ENCODE measurements around the gene FAM180A. TPM values are rescaled to one million over a fixed set of nuclear protein-coding genes. Genes with fewer than 3 reads are reported as not detected.

FAM180A gene
- total RNA-seq, 1 experiment from 2014 or later: not detected

DNA sequence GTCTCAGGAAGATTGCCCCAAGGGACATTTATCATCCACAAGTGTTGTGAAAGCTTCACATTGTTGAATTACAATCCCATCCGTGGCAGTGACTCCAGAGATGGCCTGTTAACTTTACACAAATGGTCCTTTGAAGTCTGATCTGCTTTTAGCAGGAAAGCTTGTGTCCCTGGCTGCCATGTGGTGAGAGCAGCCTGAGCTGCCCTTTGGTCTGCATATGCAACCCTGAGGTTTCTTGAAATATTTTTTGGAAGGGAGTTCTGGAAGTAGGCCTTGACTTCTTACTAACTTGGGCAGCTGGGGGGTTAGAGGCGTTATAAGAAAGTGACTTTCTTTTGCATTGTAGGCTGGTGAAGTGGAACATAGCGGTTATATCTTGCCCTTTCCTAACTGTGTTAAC, 41.3 kb upstream of the FAM180A start:
- intact Hi-C loops (cut with micrococcal nuclease; ENCODE audit: unreplicated experiment) (no loop called here), in situ Hi-C loops (cut with HindIII; ENCODE audit: low pct_unique_long_range_greater_than_20kb, low sequenced_read_pairs) (no loop called here)
- no TSS peak for BruUV-seq (replicated peaks)
- H3K27me3 ChIP-seq (ENCODE audit: control insufficient read depth, insufficient read depth, low read length): no peaks in the 10 kb centered on the region
- H3K27ac ChIP-seq (ENCODE audit: low read length): no peak overlapping the region
- no peak for ATAC-seq
- CTCF ChIA-PET: no interaction called here
- DNase-seq (ENCODE audit: low read depth, low spot score): no peak
- H3K4me3 ChIP-seq (ENCODE audit: low read depth in 2 of 2, low read length in 2 of 2): no peak overlapping the region
- POLR2A ChIA-PET: no interaction called here
- H3K9me3 ChIP-seq (ENCODE audit: control insufficient read depth, insufficient read depth, low read depth, low read length): no peaks in the 10 kb centered on the region
- no peaks in the 10 kb centered on the region for H3K4me1 ChIP-seq (ENCODE audit: control insufficient read depth, insufficient read depth, low read length)
- TF ChIP-seq SIN3A (IDR thresholded peaks at IDR 0.05; ENCODE audit: borderline replicate concordance, insufficient read depth, low read depth, low read length) (no peak), TCF7L2 (IDR thresholded peaks at IDR 0.05; ENCODE audit: low read depth, low read length) (no peak), POLR2AphosphoS5 (IDR thresholded peaks at IDR 0.05; ENCODE audit: low read depth, low read length) (no peak)
- TF ChIP-seq, protein P1, sequence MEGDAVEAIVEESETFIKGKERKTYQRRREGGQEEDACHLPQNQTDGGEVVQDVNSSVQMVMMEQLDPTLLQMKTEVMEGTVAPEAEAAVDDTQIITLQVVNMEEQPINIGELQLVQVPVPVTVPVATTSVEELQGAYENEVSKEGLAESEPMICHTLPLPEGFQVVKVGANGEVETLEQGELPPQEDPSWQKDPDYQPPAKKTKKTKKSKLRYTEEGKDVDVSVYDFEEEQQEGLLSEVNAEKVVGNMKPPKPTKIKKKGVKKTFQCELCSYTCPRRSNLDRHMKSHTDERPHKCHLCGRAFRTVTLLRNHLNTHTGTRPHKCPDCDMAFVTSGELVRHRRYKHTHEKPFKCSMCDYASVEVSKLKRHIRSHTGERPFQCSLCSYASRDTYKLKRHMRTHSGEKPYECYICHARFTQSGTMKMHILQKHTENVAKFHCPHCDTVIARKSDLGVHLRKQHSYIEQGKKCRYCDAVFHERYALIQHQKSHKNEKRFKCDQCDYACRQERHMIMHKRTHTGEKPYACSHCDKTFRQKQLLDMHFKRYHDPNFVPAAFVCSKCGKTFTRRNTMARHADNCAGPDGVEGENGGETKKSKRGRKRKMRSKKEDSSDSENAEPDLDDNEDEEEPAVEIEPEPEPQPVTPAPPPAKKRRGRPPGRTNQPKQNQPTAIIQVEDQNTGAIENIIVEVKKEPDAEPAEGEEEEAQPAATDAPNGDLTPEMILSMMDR (IDR thresholded peaks at IDR 0.05): no peak
- TF ChIP-seq, protein P2, sequence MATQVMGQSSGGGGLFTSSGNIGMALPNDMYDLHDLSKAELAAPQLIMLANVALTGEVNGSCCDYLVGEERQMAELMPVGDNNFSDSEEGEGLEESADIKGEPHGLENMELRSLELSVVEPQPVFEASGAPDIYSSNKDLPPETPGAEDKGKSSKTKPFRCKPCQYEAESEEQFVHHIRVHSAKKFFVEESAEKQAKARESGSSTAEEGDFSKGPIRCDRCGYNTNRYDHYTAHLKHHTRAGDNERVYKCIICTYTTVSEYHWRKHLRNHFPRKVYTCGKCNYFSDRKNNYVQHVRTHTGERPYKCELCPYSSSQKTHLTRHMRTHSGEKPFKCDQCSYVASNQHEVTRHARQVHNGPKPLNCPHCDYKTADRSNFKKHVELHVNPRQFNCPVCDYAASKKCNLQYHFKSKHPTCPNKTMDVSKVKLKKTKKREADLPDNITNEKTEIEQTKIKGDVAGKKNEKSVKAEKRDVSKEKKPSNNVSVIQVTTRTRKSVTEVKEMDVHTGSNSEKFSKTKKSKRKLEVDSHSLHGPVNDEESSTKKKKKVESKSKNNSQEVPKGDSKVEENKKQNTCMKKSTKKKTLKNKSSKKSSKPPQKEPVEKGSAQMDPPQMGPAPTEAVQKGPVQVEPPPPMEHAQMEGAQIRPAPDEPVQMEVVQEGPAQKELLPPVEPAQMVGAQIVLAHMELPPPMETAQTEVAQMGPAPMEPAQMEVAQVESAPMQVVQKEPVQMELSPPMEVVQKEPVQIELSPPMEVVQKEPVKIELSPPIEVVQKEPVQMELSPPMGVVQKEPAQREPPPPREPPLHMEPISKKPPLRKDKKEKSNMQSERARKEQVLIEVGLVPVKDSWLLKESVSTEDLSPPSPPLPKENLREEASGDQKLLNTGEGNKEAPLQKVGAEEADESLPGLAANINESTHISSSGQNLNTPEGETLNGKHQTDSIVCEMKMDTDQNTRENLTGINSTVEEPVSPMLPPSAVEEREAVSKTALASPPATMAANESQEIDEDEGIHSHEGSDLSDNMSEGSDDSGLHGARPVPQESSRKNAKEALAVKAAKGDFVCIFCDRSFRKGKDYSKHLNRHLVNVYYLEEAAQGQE (IDR thresholded peaks at IDR 0.05; ENCODE audit: insufficient read depth in 1 of 2, low read depth in 2 of 2, low read length in 1 of 2): no peak
- H3K36me3 ChIP-seq (ENCODE audit: control insufficient read depth, insufficient read depth, low read length): no peaks in the 10 kb centered on the region

DNA sequence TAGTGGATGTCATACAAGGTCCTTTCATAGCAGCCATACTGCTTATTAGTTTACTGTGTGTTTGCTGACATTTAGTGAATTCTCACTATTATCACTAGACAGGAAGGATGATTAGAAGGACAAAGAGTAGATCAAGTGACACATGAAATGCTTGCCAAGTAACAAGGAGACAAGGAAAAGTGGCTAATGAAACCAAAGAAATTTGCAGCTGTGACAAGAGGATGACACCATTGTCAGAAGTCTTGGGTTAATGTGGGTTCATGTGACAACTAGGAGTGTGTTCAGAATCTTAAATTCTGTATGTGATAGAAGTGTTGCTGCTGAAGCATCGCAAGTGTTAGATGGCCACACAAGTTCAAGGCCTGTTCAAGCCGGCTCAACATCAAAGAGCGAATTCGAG, 40.8 kb upstream of the FAM180A start:
- no peak overlapping the region for H3K4me3 ChIP-seq (ENCODE audit: low read depth in 2 of 2, low read length in 2 of 2)
- TF ChIP-seq, protein P2 (IDR thresholded peaks at IDR 0.05; ENCODE audit: insufficient read depth in 1 of 2, low read depth in 2 of 2, low read length in 1 of 2): no peak
- no peak for TF ChIP-seq TCF7L2 (IDR thresholded peaks at IDR 0.05; ENCODE audit: low read depth, low read length)
- TF ChIP-seq SIN3A (IDR thresholded peaks at IDR 0.05; ENCODE audit: borderline replicate concordance, insufficient read depth, low read depth, low read length): no peak
- TF ChIP-seq POLR2AphosphoS5 (IDR thresholded peaks at IDR 0.05; ENCODE audit: low read depth, low read length): no peak
- TF ChIP-seq, protein P1 (IDR thresholded peaks at IDR 0.05): no peak
- in situ Hi-C loops (cut with HindIII; ENCODE audit: low pct_unique_long_range_greater_than_20kb, low sequenced_read_pairs): no loop called here
- DNase-seq (ENCODE audit: low read depth, low spot score) (no peak), ATAC-seq (no peak)
- POLR2A ChIA-PET: no interaction called here
- intact Hi-C loops (cut with micrococcal nuclease; ENCODE audit: unreplicated experiment): no loop called here
- CTCF ChIA-PET: no interaction called here
- BruUV-seq (replicated peaks): no TSS peak
- no peak overlapping the region for H3K27ac ChIP-seq (ENCODE audit: low read length)
- H3K36me3 ChIP-seq (ENCODE audit: control insufficient read depth, insufficient read depth, low read length): no peaks in the 10 kb centered on the region
- H3K27me3 ChIP-seq (ENCODE audit: control insufficient read depth, insufficient read depth, low read length): no peaks in the 10 kb centered on the region
- H3K9me3 ChIP-seq (ENCODE audit: control insufficient read depth, insufficient read depth, low read depth, low read length): no peaks in the 10 kb centered on the region
- H3K4me1 ChIP-seq (ENCODE audit: control insufficient read depth, insufficient read depth, low read length): no peaks in the 10 kb centered on the region

All from Panc1 (cell line).